ENCODE measurements around the gene RNH1.

RNH1 gene

GRCh38 chr11:506995-507726 lies at the start of gene RNH1:
RNH1 (minus strand) TSS chr11:507242; CDS start chr11:502162, 5,080 bp downstream.
- DNase-seq (ENCODE audit: low read depth), result peak; percentile 100

- no peak for DNase-seq (ENCODE audit: low read depth)
Observed at GRCh38 chr11:555780-556661, 49.0 kb upstream of the RNH1 start.

GRCh38 chr11:555227-555779 lies 48.3 kb upstream of the RNH1 start:
- DNase-seq (ENCODE audit: low read depth), result no peak

GRCh38 chr11:554428-555226 lies 47.6 kb upstream of the RNH1 start:
- DNase-seq (ENCODE audit: low read depth), result peak; percentile 75

GRCh38 chr11:553988-554340 lies 46.9 kb upstream of the RNH1 start:
- no peak for DNase-seq (ENCODE audit: low read depth)

GRCh38 chr11:553083-553987 lies 46.3 kb upstream of the RNH1 start:
- no peak for DNase-seq (ENCODE audit: low read depth)

GRCh38 chr11:551596-551995 lies 44.6 kb upstream of the RNH1 start:
- DNase-seq (ENCODE audit: low read depth), result no peak

GRCh38 chr11:551131-551530 lies 44.1 kb upstream of the RNH1 start:
- DNase-seq (ENCODE audit: low read depth), result no peak

GRCh38 chr11:550746-551085 lies 43.7 kb upstream of the RNH1 start:
- DNase-seq (ENCODE audit: low read depth), result no peak

GRCh38 chr11:550021-550745 lies 43.1 kb upstream of the RNH1 start:
- no peak for DNase-seq (ENCODE audit: low read depth)

- no peak for DNase-seq (ENCODE audit: low read depth)
Observed at GRCh38 chr11:548700-549603, 41.9 kb upstream of the RNH1 start.

- no peak for DNase-seq (ENCODE audit: low read depth)
Observed at GRCh38 chr11:545171-545570, 38.1 kb upstream of the RNH1 start.

- no peak for DNase-seq (ENCODE audit: low read depth)
Observed at GRCh38 chr11:544817-545166, 37.8 kb upstream of the RNH1 start.

GRCh38 chr11:541433-541885 lies 34.4 kb upstream of the RNH1 start:
- DNase-seq (ENCODE audit: low read depth), result no peak

- DNase-seq (ENCODE audit: low read depth), result no peak
Observed at GRCh38 chr11:540583-541432, 33.8 kb upstream of the RNH1 start.

GRCh38 chr11:539971-540481 lies 33.0 kb upstream of the RNH1 start:
- DNase-seq (ENCODE audit: low read depth), result no peak

- DNase-seq (ENCODE audit: low read depth), result no peak
Observed at GRCh38 chr11:538431-539051, 31.5 kb upstream of the RNH1 start.

All from activated T-cell treated with anti-CD3 and anti-CD28 coated beads for 1 hour (primary cell).